SU-DHL-6 (cell line): ENCODE results near the gene ALG8.

Experiments used
- H2AFZ ChIP-seq: fragments of 200-600 bp; sonication (generic); 2 replicates; pipeline ENCODE4 v1.6.1; 2014; ENCODE audit warnings: low read depth, mild to moderate bottlenecking, moderate library complexity, mixed read lengths, antibody characterized with exemption, low read length; ENCODE audit not compliant: severe bottlenecking
- H3F3A ChIP-seq: fragments of 200-600 bp; shearing (Covaris generic); 2 replicates; pipeline ENCODE4 v1.6.0; 2016; ENCODE audit warnings: antibody characterized with exemption, mild to moderate bottlenecking; ENCODE audit not compliant: insufficient read depth
- H3K27ac ChIP-seq: fragments of 200-600 bp; sonication (generic); 2 replicates; pipeline ENCODE4 v1.5.1; 2016; ENCODE audit warnings: low read depth, mild to moderate bottlenecking, low read length, moderate library complexity, mixed read lengths
- H3K27me3 ChIP-seq: fragments of 200-600 bp; sonication (generic), shearing (Covaris generic); 2 replicates; pipeline ENCODE4 v1.6.0; 2014; ENCODE audit warnings: mild to moderate bottlenecking, low read length
- H3K36me3 ChIP-seq: fragments of 200-600 bp; sonication (generic); 2 replicates; pipeline ENCODE4 v1.6.1; 2014; ENCODE audit warnings: mild to moderate bottlenecking, low read length, mixed read lengths
- H3K4me2 ChIP-seq: fragments of 300-600, 200-600 bp; shearing (Covaris generic), sonication (generic); 2 replicates; pipeline ENCODE4 v1.6.0; 2014; ENCODE audit warnings: low read length, low read depth, mild to moderate bottlenecking; ENCODE audit not compliant: poor library complexity, severe bottlenecking
- H3K4me3 ChIP-seq: fragments of 200-600 bp; sonication (generic); 2 replicates; pipeline ENCODE4 v1.5.1; 2014; ENCODE audit warnings: antibody characterized with exemption, low read length, mild to moderate bottlenecking, mixed read lengths; ENCODE audit not compliant: insufficient read depth, poor library complexity, severe bottlenecking
- H3K79me2 ChIP-seq: fragments of 200-600 bp; sonication (generic); 2 replicates; pipeline ENCODE4 v1.6.1; 2014; ENCODE audit warnings: mild to moderate bottlenecking, low read length, moderate library complexity; ENCODE audit not compliant: insufficient read depth
- H3K9ac ChIP-seq: fragments of 200-600 bp; sonication (generic); 2 replicates; pipeline ENCODE4 v1.7.0; 2014; ENCODE audit warnings: mild to moderate bottlenecking, low read length
- H3K9me2 ChIP-seq: fragments of 200-600 bp; sonication (generic); replicated peaks from 2 replicates; pipeline ENCODE4 v1.6.1; 2014; ENCODE audit warnings: low read length; ENCODE audit not compliant: insufficient read depth
- H3K9me3 ChIP-seq: fragments of 200-600 bp; sonication (generic); 2 replicates; pipeline ENCODE4 v1.6.1; 2014; ENCODE audit warnings: low read length, mixed read lengths; ENCODE audit not compliant: insufficient read depth
- H4K20me1 ChIP-seq: fragments of 200-600 bp; sonication (generic); 2 replicates; pipeline ENCODE4 v1.6.1; 2014; ENCODE audit warnings: low read depth, mild to moderate bottlenecking, antibody characterized with exemption, low read length, moderate library complexity, mixed read lengths
- EZH2phosphoT487 ChIP-seq: fragments of 200-600 bp; sonication (generic), shearing (Covaris generic); conservative IDR thresholded peaks from 2 replicates; pipeline ENCODE4 v1.6.1; 2018; ENCODE audit warnings: mild to moderate bottlenecking, antibody characterized with exemption, low read length, moderate library complexity, mixed read lengths
- TF ChIP-seq, protein P1 (sequence below): fragments of 200-600 bp; sonication (generic); IDR thresholded peaks from one replicate; pipeline ENCODE4 v1.5.1; 2017; ENCODE audit warnings: antibody characterized with exemption, mild to moderate bottlenecking, low read length, moderate library complexity; ENCODE audit not compliant: insufficient read depth, poor library complexity, severe bottlenecking

Gene ALG8

GRCh38 chr11:78156127-78156844 lies 16.9 kb upstream of the ALG8 start:
- Histone ChIP-seq H3K4me3 (no peak overlapping the region), H4K20me1 (no peaks in the 10 kb centered on the region), H3K27me3 (no peaks in the 10 kb centered on the region), H3K27ac (no peak overlapping the region), H3K9ac (no peak overlapping the region), H2AFZ (no peak overlapping the region), H3K4me2 (no peak overlapping the region), H3K9me3 (no peaks in the 10 kb centered on the region), H3K9me2 (no peaks in the 10 kb centered on the region), H3K36me3 (no peaks in the 10 kb centered on the region), H3K79me2 (no peaks in the 10 kb centered on the region), H3F3A (no peaks in the 10 kb centered on the region)
- TF ChIP-seq EZH2phosphoT487: no peak
- TF ChIP-seq, protein P1, sequence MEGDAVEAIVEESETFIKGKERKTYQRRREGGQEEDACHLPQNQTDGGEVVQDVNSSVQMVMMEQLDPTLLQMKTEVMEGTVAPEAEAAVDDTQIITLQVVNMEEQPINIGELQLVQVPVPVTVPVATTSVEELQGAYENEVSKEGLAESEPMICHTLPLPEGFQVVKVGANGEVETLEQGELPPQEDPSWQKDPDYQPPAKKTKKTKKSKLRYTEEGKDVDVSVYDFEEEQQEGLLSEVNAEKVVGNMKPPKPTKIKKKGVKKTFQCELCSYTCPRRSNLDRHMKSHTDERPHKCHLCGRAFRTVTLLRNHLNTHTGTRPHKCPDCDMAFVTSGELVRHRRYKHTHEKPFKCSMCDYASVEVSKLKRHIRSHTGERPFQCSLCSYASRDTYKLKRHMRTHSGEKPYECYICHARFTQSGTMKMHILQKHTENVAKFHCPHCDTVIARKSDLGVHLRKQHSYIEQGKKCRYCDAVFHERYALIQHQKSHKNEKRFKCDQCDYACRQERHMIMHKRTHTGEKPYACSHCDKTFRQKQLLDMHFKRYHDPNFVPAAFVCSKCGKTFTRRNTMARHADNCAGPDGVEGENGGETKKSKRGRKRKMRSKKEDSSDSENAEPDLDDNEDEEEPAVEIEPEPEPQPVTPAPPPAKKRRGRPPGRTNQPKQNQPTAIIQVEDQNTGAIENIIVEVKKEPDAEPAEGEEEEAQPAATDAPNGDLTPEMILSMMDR: no peak

DNA sequence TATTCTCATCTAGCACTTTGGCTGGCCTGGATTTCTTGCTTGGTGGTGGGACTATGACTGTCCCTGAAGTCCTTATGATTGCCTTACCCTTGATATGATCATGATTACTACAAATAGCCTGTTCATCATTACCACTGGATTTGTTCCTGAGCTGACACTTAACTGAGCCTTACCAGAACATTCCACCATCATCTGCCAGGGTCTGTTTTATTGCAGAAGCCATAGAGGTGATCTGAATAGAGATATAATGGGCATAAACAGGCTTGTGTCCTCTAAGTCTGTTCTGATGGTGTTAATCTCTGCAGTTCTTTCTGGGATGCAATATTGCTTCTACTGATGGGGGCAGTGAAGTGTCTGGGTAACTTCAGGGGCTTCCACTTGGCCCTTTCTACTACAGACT lies 12.4 kb upstream of the ALG8 start:
- TF ChIP-seq, protein P1: no peak
- TF ChIP-seq EZH2phosphoT487: no peak
- Histone ChIP-seq H3K9ac (no peak overlapping the region), H3K9me3 (no peaks in the 10 kb centered on the region), H3K36me3 (no peaks in the 10 kb centered on the region), H3F3A (no peaks in the 10 kb centered on the region), H3K27ac (no peak overlapping the region), H4K20me1 (no peaks in the 10 kb centered on the region), H2AFZ (no peak overlapping the region), H3K79me2 (no peaks in the 10 kb centered on the region), H3K27me3 (no peaks in the 10 kb centered on the region), H3K4me3 (no peak overlapping the region), H3K9me2 (no peaks in the 10 kb centered on the region), H3K4me2 (no peak overlapping the region)

GRCh38 chr11:78150754-78151153 lies 11.3 kb upstream of the ALG8 start:
- Histone ChIP-seq H3K4me2 (no peak overlapping the region), H3K9me2 (no peaks in the 10 kb centered on the region), H4K20me1 (no peaks in the 10 kb centered on the region), H3K9me3 (no peaks in the 10 kb centered on the region), H3K27me3 (no peaks in the 10 kb centered on the region), H3F3A (no peaks in the 10 kb centered on the region), H3K9ac (no peak overlapping the region), H3K36me3 (no peaks in the 10 kb centered on the region), H3K4me3 (no peak overlapping the region), H3K79me2 (no peaks in the 10 kb centered on the region), H3K27ac (no peak overlapping the region), H2AFZ (no peak overlapping the region)
- TF ChIP-seq EZH2phosphoT487: no peak
- TF ChIP-seq, protein P1: no peak
